Progenitor cell of endocrine pancreas (in vitro differentiated cells): ENCODE measurements around the gene BPI. TPM values are rescaled to one million over a fixed set of nuclear protein-coding genes. Genes with fewer than 3 reads are reported as not detected.

Experiments
- DNase-seq: peaks from one replicate; pipeline ENCODE4 v3.0.0; 2021; ENCODE audit warnings: low spot score; ENCODE audit not compliant: unreplicated experiment
- H3K27ac Mint-ChIP-seq: 2 replicates; pipeline ENCODE4 v1.8.0; 2021; ENCODE audit warnings: mild to moderate bottlenecking, moderate library complexity, mixed read lengths
- H3K27me3 Mint-ChIP-seq: 2 replicates; pipeline ENCODE4 v1.8.0; 2021; ENCODE audit warnings: mixed read lengths
- H3K36me3 Mint-ChIP-seq: 2 replicates; pipeline ENCODE4 v1.8.0; 2022; ENCODE audit warnings: mixed read lengths; ENCODE audit not compliant: insufficient read depth
- H3K4me1 Mint-ChIP-seq: 2 replicates; pipeline ENCODE4 v1.8.0; 2021; ENCODE audit warnings: low read depth, mixed read lengths
- H3K4me3 Mint-ChIP-seq: 2 replicates; pipeline ENCODE4 v1.8.0; 2021; ENCODE audit warnings: low read depth, mild to moderate bottlenecking, moderate library complexity, mixed read lengths
- H3K9me3 Mint-ChIP-seq: 2 replicates; pipeline ENCODE4 v1.8.0; 2021; ENCODE audit warnings: low read depth, mixed read lengths
- total RNA-seq: library from RNA; stranded (reverse); gene quantifications from 2 replicates; pipeline ENCODE4 v1.2.1, GENCODE V29; 2021
- TF ChIP-seq, protein P1 (sequence below): fragments of 200-600 bp; sonication (generic); IDR thresholded peaks from one replicate; pipeline ENCODE4 v1.5.0; 2021; ENCODE audit warnings: antibody characterized with exemption, mild to moderate bottlenecking; ENCODE audit not compliant: unreplicated experiment

Gene BPI
- total RNA-seq, 1 donor from 2014 or later: not detected

DNA sequence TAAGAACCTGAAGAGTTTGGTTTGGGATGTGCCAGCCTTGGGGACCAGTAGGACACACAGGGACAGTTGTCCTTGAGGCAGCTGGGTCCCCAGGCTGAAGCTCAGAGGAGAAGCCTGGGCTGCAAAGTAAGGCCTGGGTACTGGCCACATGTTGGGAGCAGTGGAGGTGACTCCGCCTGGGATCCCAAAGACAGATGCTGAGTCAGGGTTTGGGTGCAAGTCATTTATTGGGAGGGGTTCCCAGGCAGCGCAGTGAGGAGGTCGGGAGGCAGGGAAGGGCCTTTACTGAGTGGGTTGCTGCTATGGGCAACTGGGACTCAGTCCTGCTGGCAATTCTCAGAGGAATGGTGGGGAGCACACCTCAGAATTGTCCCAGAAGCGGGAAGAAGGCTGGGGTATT, 12.4 kb downstream of the BPI start:
- TF ChIP-seq, protein P1, sequence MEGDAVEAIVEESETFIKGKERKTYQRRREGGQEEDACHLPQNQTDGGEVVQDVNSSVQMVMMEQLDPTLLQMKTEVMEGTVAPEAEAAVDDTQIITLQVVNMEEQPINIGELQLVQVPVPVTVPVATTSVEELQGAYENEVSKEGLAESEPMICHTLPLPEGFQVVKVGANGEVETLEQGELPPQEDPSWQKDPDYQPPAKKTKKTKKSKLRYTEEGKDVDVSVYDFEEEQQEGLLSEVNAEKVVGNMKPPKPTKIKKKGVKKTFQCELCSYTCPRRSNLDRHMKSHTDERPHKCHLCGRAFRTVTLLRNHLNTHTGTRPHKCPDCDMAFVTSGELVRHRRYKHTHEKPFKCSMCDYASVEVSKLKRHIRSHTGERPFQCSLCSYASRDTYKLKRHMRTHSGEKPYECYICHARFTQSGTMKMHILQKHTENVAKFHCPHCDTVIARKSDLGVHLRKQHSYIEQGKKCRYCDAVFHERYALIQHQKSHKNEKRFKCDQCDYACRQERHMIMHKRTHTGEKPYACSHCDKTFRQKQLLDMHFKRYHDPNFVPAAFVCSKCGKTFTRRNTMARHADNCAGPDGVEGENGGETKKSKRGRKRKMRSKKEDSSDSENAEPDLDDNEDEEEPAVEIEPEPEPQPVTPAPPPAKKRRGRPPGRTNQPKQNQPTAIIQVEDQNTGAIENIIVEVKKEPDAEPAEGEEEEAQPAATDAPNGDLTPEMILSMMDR: no peak
- H3K27ac Mint-ChIP-seq: no peak overlapping the region
- no peak overlapping the region for H3K4me3 Mint-ChIP-seq
- H3K4me1 Mint-ChIP-seq: no peaks in the 10 kb centered on the region
- H3K27me3 Mint-ChIP-seq: peaks cover 16% of the 10 kb centered on the region
- H3K9me3 Mint-ChIP-seq: no peaks in the 10 kb centered on the region
- DNase-seq: no peak
- no peaks in the 10 kb centered on the region for H3K36me3 Mint-ChIP-seq

DNA sequence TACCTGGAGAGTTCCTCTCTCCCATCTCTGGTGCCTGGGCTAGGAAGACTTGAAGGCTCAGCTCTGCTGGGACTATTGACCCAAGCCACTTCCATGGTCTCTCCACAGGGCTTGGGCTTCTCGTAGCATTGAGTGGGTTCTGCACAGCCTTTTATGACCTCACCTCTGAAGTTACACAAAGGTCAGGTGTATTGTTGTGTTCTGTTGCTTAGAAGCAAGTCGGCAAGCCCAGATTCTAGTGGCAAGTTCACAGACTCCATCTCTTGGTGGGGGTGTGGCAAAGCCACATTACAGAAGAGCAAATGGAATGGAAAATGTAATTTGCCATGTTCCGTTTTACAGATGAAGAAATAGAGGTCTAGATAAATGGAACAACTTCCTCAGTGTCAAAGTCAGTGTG, 13.5 kb downstream of the BPI start:
- no peak for DNase-seq
- Mint-ChIP-seq H3K36me3 (no peaks in the 10 kb centered on the region), H3K9me3 (no peaks in the 10 kb centered on the region), H3K4me1 (no peaks in the 10 kb centered on the region), H3K4me3 (no peak overlapping the region), H3K27ac (no peak overlapping the region), H3K27me3 (peaks cover 21% of the 10 kb centered on the region)
- TF ChIP-seq, protein P1: no peak

DNA sequence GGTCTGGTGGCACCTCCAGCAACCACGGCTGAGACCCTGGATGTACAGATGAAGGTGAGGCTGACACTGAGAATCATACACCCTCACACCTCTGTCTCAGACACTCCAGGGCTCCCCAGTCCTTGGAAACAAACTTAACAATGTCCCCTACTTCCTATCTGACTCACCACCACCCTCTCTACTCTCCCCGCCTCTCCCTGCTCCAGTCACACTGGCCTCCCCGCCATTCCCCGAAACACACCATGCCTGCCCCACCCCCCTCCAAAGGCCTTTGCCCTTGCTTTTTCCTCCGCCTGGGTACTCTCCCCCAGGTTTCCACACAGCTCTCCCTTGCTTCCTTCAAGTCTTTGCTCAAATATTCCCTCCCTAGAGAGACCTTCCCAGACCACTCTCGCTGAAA, 16.3 kb downstream of the BPI start:
- Mint-ChIP-seq H3K27ac (no peak overlapping the region), H3K9me3 (no peaks in the 10 kb centered on the region), H3K4me1 (no peaks in the 10 kb centered on the region), H3K4me3 (no peak overlapping the region), H3K27me3 (peaks cover 25% of the 10 kb centered on the region), H3K36me3 (no peaks in the 10 kb centered on the region)
- TF ChIP-seq, protein P1: no peak
- DNase-seq: no peak

GRCh38 chr20:38321959-38322598, 18.1 kb downstream of the BPI start:
- Mint-ChIP-seq H3K27me3 (peaks cover 21% of the 10 kb centered on the region), H3K9me3 (no peaks in the 10 kb centered on the region), H3K4me3 (no peak overlapping the region), H3K36me3 (no peaks in the 10 kb centered on the region), H3K27ac (no peak overlapping the region), H3K4me1 (no peaks in the 10 kb centered on the region)
- no peak for DNase-seq
- TF ChIP-seq, protein P1: peak; percentile 80

GRCh38 chr20:38324159-38324558, 20.2 kb downstream of the BPI start:
- no peak for DNase-seq
- Mint-ChIP-seq H3K9me3 (no peaks in the 10 kb centered on the region), H3K4me3 (no peak overlapping the region), H3K36me3 (no peaks in the 10 kb centered on the region), H3K27me3 (peaks cover 21% of the 10 kb centered on the region), H3K4me1 (no peaks in the 10 kb centered on the region), H3K27ac (no peak overlapping the region)
- TF ChIP-seq, protein P1: no peak
